HG03103 (cell line): Measurements from ENCODE around the gene DNAJB1.

ENCODE experiments used
- ATAC-seq: cut with Tn5 transposase; IDR thresholded peaks from one replicate; pipeline ENCODE4 v1.9.1; 2021; ENCODE audit warnings: low read depth; ENCODE audit not compliant: unreplicated experiment

Gene DNAJB1

GRCh38 chr19:14497228-14497921 is 20.8 kb downstream of the DNAJB1 start:
- no peak for ATAC-seq

GRCh38 chr19:14496834-14497227 is 21.4 kb downstream of the DNAJB1 start:
- no peak for ATAC-seq

- no peak for ATAC-seq
Measured at GRCh38 chr19:14496029-14496833, 22.0 kb downstream of the DNAJB1 start, which contains the start of gene GIPC1. Gene GIPC1, minus strand, starts transcription at chr19:14496127. Its CDS starts 13,151 bp downstream, at chr19:14482976.

GRCh38 chr19:14495672-14496028 is 22.5 kb downstream of the DNAJB1 start:
- ATAC-seq: no peak

- ATAC-seq: no peak
Measured at GRCh38 chr19:14494910-14495671, 23.1 kb downstream of the DNAJB1 start.

- ATAC-seq: no peak
Measured at GRCh38 chr19:14494411-14494810, 23.8 kb downstream of the DNAJB1 start.

GRCh38 chr19:14492756-14493337 is 25.4 kb downstream of the DNAJB1 start:
- ATAC-seq: no peak

- no peak for ATAC-seq
Measured at GRCh38 chr19:14487370-14488125, 30.6 kb downstream of the DNAJB1 start.

GRCh38 chr19:14482172-14482941 is 35.8 kb downstream of the DNAJB1 start:
- ATAC-seq: no peak

GRCh38 chr19:14480700-14481079 is 37.5 kb downstream of the DNAJB1 start:
- ATAC-seq: no peak

GRCh38 chr19:14479975-14480699 is 38.1 kb downstream of the DNAJB1 start:
- ATAC-seq: no peak

- no peak for ATAC-seq
Measured at GRCh38 chr19:14479309-14479974, 38.8 kb downstream of the DNAJB1 start.

GRCh38 chr19:14478113-14478545 is 40.1 kb downstream of the DNAJB1 start:
- ATAC-seq: no peak

GRCh38 chr19:14477418-14478112 is 40.6 kb downstream of the DNAJB1 start:
- no peak for ATAC-seq

- no peak for ATAC-seq
Measured at GRCh38 chr19:14476673-14477401, 41.4 kb downstream of the DNAJB1 start.

GRCh38 chr19:14476327-14476672 is 41.9 kb downstream of the DNAJB1 start:
- ATAC-seq: no peak
